HS-27A (cell line): ENCODE results near the gene ACSL5.
"Not testable (repeated sequence)": the region's sequence is repeated elsewhere in the genome, so short reads cannot be mapped to it uniquely, and the experiment has no call there.

Source experiments
- DNase-seq: peaks from one replicate; pipeline ENCODE4 v3.0.0-alpha.2; 2012; ENCODE audit warnings: low read depth, missing footprints

Gene ACSL5

DNA sequence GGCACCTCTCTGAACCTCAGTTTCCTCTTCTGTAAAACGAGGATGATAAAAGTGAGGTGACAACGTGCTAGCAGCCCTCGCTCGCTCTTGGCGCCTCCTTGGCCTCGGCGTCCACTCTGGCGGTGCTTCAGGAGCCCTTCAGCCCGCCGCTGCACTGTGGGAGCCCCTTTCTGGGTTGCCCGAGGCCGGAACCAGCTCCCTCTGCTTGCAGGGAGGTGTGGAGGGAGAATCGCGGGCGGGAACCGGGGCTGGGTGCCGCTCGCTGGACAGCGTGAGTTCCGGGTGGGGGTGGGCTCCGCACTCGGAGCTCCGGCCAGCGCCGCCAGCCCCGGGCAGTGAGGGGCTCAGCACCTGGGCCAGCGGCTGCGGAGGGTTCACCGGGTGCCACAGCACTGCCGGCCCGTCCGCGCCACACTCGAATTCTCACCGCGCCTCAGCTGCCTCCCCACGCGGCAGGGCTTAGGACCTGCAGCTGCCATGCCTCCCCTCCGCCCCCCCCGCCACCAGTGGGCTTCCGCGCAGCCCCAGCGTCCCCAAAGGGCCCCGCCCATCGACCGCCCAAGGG lies 24.3 kb upstream of the ACSL5 start:
- no peak for DNase-seq

DNA sequence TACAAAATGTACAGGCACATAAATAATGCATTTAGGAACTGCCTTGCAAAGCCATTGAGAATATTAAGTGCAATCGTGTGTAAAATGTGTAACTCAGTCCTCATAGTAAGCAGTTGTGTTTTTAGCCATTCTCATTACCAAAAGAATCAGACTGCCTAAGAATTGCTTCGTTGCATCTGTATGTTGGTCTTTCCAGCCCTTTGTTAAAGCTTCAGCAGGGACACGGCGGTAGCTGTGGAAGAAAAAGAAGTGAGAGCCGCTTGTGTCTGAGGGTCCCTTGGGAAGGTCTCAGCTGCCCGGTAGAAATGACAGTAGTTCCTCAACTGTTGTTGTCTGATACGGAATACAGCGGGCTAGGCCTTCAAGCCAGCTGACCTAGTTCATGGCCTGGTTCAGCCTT lies 22.8 kb upstream of the ACSL5 start:
- no peak for DNase-seq

DNA sequence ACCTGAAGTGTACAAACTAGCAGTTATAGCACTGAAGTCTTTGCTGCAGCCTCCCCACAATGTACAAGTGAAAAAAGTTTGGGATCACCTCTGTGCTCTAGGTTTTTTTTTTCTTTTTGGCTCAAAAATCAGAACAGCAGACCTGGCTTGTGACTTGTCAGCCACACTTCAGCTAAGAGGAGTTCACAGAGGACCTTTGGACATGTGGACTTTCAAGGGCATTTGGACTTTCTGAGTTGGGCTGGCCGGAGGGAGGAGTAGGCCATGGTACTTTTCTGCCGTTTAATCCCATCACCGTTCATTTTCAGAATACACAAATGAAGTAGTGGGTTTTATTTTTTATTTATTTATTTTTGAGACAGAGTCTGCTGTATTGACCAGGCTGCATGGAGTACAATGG lies 21.9 kb upstream of the ACSL5 start:
- no peak for DNase-seq

DNA sequence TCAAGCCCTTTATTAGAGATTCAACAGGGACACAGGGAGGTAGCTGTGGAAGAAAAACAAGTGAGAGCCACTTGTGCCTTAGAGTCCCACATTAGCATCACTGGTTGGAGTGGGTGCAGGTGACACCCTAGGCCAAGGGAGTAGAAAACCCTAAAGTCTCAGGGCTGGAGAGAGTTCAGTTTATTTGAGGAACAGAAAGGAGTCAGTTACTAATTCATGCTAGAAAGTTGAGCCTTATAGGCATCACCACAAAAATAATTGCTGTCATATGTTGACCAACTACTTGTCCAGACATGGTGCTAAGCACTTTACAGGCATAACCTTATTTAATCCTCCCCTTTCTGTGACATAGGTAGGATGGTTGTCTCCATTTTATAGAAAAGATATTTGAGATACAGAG lies 20.9 kb upstream of the ACSL5 start:
- no peak for DNase-seq

DNA sequence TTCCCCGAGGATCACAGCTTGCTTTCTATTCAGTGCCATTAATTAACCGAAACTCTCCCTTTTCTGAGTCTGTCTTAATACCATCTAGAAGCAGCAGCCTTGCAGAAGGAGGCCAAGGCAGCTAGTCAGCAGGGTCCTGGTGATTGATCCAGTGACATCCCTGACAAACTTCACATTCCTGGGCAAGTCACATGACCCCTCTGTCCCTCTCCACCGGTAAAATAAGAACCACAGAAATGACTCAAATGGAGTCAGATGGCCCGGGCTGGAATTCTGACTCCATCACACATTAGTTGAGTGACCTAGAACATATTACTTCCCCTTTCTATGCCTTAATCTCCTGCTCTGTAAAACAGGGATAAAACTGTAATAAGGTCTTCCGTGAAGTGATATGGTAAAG lies 17.2 kb upstream of the ACSL5 start:
- DNase-seq: no peak

DNA sequence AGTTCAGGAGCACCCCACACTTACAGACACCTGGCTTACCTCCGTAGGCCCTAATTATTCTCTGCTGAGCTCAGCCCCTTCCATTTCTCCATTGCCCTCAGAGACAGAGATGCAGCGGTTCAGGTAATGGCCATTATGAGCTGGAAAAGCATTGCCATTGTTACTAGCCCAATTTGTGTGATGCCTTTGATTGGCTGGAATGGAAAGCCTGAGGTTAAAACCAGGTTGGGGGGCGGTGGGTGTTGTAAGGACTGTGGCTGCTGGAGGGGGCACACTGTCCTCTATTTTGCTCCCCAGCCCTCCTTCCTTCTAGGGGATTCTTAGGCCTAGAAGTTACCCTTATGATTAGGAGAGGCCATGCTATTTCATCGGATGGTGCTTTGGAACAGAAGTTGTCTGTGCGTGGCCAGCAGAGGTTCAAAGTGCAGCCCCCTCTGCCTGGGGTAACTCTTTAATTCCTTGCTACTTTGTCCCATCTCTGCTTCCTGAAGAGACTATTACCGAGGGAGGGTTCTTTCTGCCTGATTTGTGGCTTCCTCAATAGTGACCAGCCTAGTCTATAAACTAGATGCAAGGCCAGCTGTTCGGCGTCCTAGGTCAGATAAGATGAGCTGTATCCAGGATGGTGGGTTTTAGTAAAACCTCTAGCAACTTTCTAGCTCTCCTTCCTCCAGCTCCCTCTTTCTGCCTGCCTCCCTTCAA lies 14.2 kb upstream of the ACSL5 start:
- DNase-seq: no peak

DNA sequence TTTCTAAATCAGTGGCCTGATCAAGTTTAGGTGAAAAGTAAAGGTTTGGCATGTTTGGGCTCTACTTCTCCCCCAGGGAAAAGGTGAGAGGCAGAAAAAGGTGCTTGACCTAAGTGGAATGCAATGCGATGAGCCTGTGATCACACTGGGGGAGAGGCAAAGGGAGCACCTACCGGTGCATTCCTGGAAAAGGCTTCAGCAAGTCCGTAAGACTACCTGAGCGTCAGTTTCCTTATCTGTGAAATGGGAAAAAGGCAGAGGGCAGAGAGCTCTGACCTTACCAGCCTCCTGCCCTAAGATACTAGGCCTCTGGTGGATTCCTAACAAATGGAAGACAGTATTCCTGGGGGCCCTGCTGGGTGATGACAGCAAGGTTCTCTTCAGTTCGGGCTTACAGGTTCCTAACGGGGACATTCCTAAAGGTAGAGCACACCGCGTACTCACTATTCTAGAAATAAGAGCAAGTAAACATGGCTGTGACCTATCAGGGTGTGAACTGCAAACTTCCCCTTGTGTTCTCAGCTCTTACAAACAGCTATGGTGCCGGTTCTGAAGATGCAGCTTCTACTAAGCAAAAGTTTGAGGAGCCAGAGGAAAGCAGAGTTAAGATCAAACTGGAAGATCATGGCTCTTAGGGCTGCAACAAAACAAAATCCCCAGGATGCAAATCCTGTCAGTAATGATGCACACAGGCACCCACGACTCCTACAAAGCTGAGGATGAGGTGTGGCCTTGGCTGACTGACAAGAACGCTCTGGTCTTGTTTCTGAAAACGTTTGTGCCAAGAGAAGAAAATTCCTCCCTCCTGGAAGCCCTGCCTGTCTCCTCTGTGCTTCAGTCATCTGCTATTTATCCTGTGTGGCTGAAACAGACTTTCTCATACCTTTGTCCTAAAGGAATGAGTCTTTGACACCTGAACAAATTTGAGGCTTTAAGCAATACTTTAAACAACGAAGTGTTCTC lies 13.3 kb upstream of the ACSL5 start:
- DNase-seq: no peak

DNA sequence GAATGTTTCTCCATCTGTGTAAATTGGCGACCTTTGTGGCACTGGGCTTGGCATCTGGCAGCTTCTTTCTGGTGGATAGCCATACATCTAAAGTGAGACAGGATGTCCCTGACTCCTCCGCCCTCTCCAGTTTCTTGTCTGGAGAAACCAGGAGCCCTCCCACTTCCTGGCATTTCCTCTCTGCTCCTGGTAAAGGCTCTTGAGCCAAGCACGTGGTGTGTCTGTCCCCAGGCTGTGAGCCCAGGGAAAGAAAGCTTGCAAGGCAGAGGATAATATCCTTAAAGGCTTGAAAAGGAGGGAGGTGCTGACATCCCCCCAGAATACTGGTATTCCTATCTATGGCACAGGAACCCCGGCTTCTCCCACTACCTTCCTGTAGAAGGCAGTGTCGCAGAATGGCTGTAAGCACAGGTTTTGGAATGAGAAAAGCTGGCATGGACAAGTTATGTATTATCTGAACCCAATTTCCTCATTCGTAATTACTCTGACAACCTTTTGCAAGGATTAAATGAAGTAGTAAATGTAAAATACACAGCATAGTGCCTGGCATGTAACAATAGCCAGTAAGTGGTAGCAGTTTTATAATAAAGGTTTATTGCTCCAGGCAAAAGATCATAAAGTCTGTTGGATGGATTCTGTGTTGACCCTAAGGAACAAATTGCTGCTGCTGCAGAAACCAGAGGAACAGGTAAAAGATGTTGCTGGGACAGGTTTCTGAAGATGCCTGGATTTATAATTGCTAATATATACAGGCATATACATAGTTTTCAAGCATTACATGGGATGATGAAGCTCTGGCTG lies 11.8 kb upstream of the ACSL5 start:
- no peak for DNase-seq

DNA sequence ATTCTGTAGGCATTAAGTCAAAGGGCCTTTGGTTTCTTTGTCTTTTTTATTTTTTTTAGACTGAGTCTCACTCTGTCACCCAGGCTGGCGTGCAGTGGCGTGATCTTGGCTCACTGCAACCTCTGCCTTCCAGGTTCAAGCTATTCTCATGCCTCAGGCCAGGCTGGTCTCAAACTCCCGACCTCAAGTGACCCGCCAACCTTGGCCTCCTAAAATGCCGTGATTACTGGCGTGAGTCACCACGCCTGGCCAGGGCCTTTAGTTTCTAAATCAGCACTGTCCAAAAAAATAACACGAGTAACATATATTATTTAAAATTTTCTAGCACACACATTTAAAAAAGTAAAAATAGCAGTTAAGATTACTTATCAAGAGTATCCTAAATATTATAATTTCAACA lies 11.1 kb upstream of the ACSL5 start:
- DNase-seq: no peak

DNA sequence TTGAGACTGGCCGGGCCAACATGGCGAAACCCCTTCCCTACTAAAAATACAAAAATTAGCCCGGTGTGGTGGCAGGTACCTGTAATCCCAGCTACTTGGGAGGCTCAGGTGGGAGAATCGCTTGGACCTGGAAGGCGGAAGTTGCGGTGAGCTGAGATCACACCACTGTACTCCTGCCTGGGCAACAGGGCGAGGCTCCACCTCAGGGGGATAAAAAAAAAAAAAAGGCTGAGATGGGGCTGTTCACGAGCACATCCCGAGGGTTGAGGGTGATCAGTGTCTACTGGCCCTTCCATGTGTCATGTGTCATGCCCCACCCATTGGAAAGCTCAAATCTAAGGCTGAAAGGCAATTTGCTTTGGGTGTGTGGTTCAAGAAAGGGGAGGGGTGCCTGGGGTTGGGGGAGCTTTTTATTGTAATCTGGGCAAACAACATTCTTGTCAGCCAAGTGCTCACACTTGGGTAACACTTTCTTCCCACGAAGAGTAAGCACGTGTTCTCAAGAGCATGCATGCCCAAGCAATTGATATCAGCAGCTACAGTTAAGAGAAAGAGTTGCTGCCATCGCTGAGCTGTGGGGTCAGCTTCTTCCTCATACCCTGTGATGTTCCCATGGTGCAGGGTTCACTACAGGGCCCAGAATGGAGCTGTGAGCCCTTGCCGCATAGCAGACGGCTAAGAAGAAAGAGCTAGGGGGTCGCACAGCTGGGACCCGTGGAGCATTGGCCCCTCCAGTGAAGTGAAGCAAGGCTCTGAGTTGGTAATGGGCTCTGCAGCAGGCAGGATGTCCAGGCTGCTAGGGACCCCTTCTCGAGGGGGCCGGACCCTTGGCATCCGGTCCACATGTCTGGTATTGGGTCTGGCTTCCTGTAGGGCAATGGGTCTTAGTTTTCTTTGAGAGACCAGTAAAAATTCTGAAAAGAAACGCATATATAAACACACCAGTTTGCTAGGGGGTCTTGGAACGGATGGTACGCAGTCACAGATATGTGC lies 9.9 kb upstream of the ACSL5 start:
- DNase-seq: no peak

DNA sequence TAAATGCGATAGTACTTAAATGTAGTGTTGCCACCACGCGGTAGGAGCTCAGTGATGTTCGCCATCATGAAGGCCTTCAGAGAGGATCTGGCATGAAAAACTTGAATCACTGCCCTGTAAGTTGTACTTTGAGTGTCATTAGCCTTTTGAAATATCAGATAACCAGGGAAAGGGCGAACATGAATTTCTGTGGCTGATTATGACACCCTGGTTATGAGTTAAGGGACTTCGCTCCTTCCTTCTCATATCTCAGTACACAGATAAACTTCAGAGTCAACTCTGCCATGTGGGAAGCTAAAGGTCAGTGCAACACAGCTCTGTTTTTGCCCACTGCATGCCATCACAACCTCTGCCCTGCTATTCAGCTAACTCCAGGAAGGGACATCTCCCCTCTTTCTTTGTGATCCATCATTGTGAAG lies 8.9 kb upstream of the ACSL5 start:
- DNase-seq: no peak

DNA sequence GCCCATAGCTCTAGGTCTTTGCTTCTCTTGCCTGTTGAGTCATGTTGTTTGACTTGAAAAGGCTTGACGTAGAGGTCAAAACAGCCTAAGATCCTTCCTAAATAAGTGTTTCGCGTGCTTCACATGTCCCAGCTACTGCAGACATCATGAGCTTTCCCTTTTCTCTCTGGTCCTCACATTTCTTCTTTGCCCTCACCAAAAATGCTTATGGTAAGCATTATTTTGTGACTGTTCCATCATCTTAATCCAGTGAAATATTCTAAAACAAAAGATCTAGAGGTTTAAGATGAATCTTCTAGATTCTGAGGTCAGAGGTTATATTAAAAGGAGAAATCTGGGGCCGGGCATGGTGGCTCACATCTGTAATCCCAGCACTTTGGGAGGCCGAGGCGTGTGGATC lies 8.5 kb upstream of the ACSL5 start:
- no peak for DNase-seq

DNA sequence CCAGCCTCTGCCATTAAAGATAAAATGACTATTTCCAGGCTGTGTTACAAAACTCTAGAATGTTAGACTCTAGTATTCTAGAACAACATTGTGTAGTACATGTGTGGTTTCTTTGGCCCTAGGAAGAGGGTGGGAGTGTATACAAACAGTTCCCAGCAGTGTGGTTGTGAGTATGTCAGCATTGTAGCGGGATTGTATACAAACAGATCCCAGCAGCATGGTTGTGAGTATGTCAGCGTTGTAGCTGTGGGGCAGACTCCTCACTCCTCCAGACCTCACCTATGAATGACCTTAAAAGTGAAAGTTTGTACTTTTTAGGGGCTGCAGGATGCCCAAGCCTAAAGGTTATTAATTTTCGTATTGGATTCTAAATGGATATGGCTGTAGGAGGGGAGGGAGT lies 6.9 kb upstream of the ACSL5 start:
- DNase-seq: no peak

DNA sequence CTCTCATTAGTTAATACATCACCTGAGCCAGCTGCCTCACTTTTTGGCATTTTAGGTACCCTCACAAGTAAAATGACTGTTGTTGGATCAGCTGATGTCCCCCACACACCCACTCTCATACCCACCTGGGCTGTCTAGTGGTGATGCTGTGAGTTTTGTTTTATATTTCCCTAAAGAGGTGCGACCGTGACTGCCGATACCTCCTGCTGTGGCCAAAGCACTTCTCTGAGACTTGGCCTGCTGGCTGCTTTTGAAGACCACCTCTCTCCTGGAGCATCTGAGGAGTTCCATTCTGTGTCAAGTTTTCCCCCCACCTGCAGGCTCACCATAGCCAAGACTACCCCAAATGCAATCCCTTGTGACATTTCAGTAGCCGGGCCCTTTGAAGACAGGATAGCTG lies 6.4 kb upstream of the ACSL5 start:
- no peak for DNase-seq

DNA sequence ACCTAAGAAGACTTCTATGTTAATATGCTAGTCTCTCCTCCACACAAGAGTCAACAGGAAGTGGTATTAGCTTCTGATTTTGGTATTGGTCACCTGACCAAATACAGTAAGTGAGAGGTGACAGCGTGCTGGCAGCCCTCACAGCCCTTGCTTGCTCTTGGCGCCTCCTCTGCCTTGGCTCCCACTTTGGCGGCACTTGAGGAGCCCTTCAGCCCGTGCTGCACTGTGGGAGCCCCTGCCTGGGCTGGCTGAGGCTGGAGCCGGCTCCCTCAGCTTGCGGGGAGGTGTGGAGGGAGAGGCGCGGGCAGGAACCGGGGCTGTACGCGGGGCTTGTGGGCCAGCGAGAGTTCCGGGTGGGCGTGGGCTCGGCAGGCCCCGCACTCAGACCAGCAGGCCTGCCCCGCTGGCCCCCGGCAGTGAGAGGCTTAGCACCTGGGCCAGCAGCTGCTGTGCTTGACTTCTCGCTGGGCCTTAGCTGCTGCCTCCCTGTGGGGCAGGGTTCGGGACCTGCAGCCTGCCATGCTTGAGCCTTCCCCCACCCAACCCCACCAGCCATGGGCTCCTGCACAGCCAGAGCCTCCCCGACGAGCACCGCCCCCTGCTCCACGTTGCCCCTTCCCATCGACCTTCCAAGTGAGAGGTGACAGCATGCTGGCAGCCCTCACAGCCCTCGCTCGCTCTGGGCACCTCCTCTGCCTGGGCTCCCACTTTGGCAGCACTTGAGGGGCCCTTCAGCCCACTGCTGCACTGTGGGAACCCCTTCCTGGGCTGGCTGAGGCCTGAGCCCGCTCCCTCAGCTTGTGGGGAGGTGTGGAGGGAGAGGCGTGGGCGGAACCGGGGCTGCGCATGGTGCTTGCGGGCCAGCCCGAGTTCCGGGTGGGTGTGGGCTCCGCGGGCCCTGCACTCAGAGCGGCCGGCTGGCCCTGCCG lies 4.2 kb upstream of the ACSL5 start:
- no peak for DNase-seq

DNA sequence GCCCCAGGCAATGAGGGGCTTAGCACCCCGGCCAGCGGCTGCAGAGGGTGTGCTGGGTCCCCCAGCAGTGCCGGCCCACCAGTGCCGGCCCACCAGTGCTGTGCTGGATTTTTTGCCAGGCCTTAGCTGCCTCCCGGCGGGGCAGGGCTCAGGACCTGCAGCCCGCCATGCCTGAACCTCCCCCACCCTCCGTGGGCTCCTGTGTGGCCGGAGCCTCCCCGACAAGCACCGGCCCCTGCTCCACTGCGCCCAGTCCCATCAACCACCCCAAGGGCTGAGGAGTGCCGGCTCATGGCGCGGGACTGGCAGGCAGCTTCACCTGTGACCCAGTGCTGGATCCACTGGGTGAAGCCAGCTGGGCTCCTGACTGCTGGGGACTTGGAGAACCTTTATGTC lies 3.5 kb upstream of the ACSL5 start:
- DNase-seq: no peak

DNA sequence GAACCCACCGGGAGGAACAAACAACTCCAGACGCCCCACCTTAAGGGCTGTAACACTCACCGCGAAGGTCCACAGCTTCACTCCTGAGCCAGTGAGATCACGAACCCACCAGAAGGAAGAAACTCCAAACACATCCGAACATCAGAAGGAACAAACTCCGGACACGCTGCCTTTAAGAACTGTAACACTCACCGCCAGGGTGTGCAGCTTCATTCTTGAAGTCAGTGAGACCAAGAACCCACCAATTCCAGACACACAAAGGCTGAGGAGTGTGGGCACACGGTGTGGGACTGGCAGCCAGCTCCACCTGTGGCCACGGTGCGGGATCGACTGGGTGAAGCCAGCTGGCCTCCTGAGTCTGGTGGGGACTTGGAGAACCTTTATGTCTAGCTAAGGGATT lies 2.6 kb upstream of the ACSL5 start:
- DNase-seq: not testable (repeated sequence)

DNA sequence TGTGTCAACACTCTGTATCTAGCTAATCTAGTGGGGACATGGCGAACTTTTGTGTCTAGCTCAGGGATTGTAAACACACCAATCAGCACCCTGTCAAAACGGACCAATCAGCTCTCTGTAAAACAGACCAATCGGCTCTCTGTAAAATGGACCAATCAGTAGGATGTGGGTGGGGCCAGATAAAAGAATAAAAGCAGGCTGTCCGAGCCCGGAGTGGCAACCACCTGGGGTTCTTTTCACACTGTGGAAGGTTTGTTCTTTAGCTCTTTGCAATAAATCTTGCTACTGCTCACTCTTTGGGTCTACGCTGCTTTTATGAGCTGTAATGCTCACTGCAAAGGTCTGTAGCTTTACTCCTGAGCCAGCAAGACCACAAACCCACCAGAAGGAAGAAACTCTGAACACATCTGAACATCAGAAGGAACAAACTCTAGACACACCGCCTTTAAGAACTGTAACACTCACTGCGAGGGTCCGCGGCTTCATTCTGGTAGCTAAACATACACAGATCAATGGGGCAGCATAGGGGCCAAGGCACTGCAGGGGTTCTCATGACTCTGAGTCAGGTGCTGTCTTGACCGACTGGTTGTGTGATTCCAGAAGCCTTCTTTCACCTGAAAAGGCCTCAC lies 1.6 kb upstream of the ACSL5 start:
- DNase-seq: not testable (repeated sequence)
